Omental fat pad (tissue), 4 donors: ENCODE results near the gene NRF1. TPM values are rescaled to one million over a fixed set of nuclear protein-coding genes. Genes with fewer than 3 reads are reported as not detected.
"Not testable (repeated sequence)": the region's sequence is repeated elsewhere in the genome, so short reads cannot be mapped to it uniquely, and the experiment has no call there.

Source experiments
- ATAC-seq: fragments of 150-250 bp; one replicate; pipeline ENCODE4 v1.9.1; 2016; ENCODE audit warnings: mild to moderate bottlenecking, moderate library complexity; ENCODE audit not compliant: low FRiP score
- DNase-seq: peaks from one replicate; pipeline ENCODE4 v3.0.0-alpha.2; 2019; ENCODE audit warnings: low spot score
- total RNA-seq, 4 donors: library from RNA; depleted of rRNA; stranded (reverse); fragments of >200 nt; gene quantifications; one replicate each; pipeline ENCODE4 v1.1.0, GENCODE V29; 2016
- TF ChIP-seq, protein P1 (sequence below), 3 donors: fragments of 450-650 bp; IDR thresholded peaks; one replicate each; pipeline ENCODE4 v1.5.1; 2016 to 2017; ENCODE audit warnings: antibody characterized with exemption in 3 of 3, mild to moderate bottlenecking in 3 of 3, moderate library complexity in 2 of 3

The NRF1 gene
- total RNA-seq: 10 to 100 TPM; 11.7 to 32.3 (median 16.6) TPM

GRCh38 chr7:129611246-129612111, at the start of gene NRF1:
Gene NRF1 (plus strand): TSS chr7:129611720. CDS start chr7:129657352, 45,632 bp downstream.
- DNase-seq (peak; percentile 59), ATAC-seq (peak; percentile 94)
- TF ChIP-seq, protein P1, sequence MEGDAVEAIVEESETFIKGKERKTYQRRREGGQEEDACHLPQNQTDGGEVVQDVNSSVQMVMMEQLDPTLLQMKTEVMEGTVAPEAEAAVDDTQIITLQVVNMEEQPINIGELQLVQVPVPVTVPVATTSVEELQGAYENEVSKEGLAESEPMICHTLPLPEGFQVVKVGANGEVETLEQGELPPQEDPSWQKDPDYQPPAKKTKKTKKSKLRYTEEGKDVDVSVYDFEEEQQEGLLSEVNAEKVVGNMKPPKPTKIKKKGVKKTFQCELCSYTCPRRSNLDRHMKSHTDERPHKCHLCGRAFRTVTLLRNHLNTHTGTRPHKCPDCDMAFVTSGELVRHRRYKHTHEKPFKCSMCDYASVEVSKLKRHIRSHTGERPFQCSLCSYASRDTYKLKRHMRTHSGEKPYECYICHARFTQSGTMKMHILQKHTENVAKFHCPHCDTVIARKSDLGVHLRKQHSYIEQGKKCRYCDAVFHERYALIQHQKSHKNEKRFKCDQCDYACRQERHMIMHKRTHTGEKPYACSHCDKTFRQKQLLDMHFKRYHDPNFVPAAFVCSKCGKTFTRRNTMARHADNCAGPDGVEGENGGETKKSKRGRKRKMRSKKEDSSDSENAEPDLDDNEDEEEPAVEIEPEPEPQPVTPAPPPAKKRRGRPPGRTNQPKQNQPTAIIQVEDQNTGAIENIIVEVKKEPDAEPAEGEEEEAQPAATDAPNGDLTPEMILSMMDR (IDR thresholded peaks at IDR 0.05): no peak

GRCh38 chr7:129566323-129566722, 45.2 kb upstream of the NRF1 start:
- not testable (repeated sequence) for DNase-seq, ATAC-seq

DNA sequence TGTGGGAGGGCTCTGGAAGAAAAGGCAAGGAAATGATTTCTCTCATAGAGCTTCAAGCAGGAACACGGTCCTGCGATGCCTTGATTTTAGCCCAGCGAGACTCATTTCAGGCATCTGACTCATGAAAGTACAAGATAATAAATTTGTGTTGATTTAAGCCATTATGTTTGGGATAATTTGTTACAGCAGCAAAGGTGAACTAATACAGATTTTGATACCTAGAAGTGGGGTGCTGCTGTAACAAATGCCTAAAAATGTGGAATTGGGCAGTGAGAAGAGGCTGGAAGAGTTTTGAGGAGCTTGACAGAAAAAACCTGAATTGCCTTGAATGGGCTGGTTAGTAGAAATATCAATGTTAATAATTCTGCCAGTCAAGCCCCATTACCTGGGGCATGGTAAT, 44.1 kb upstream of the NRF1 start:
- no peak for DNase-seq
- TF ChIP-seq, protein P1 (IDR thresholded peaks at IDR 0.05): no peak
- no peak for ATAC-seq

- ATAC-seq (no peak), DNase-seq (no peak)
- TF ChIP-seq, protein P1 (IDR thresholded peaks at IDR 0.05): no peak
Observed at GRCh38 chr7:129568240-129568639, 43.3 kb upstream of the NRF1 start.

DNA sequence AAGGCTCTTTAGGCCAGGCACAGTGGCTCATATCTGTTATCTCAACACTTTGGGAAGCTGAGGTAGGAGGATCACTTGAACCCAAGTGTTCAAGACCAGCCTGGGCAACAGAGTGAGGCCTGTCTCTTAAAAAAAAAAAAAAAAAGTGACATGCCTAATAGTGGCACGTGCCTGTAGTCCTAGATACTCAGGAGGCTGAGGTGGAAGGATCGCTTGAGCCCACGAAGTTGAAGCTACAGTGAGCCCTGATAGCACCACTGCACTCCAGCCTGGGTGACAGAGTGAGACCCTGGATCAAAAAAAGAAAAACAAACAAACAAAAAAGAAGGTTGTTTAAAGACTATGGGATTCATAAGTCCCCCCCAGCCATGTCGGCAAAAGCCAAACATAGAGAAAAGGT, 42.2 kb upstream of the NRF1 start:
- ATAC-seq: no peak
- TF ChIP-seq, protein P1 (IDR thresholded peaks at IDR 0.05): no peak
- DNase-seq: no peak

- TF ChIP-seq, protein P1 (IDR thresholded peaks at IDR 0.05): no peak
- ATAC-seq (no peak), DNase-seq (no peak)
Observed at GRCh38 chr7:129569811-129570215, 41.7 kb upstream of the NRF1 start.

DNA sequence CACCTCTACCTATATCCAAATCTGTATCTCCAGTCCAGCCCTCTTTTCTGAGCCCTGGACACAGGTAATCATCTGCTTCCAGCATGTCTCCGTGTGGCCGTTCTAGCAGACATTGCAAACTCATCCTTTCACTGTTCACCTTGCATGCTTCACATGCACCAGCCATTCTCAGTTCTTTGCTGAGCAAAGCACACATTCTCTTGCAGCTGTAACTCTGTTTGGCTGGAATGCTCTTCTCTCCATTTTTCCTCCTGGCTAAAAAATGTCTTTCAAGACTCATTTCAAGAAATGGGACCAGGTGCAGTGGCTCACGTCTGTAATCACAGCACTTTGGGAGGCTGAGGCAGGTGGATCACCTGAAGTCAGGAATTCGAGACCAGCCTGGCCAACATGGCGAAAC, 40.3 kb upstream of the NRF1 start:
- ATAC-seq (no peak), DNase-seq (no peak)

More for the DNA sequence above, 40.3 kb upstream of the NRF1 start:
- TF ChIP-seq, protein P1 (IDR thresholded peaks at IDR 0.05): no peak
